GM19238 (cell line): ENCODE data around the gene SPATA3.
"Not testable (repeated sequence)": the region's sequence is repeated elsewhere in the genome, so short reads cannot be mapped to it uniquely, and the experiment has no call there.

Source experiments
- DNase-seq: peaks from one replicate; pipeline ENCODE4 v3.0.0; 2011; ENCODE audit warnings: low spot score; ENCODE audit not compliant: insufficient read length

Gene SPATA3

GRCh38 chr2:230991598-230991997 lies 4.3 kb upstream of the SPATA3 start:
- no peak for DNase-seq

DNA sequence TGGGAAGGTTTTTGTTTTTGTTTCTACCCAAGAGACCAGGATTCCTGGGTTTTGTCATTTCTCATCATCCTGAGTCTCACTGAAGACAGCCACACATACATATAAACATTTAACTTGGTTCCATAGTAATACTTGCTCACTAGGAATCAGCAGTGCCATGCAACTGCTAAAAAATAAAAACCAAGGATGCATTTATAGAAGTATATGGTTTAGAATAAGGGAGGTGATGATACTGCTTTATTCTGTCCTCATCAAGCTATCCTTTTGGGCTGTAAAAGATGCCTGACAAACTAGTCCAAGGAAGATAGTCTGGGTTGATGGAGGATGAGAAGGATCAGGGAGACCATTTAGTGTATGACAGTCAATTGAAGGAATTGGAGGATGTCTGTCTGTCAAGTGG lies 740 bp downstream of the SPATA3 start:
- no peak for DNase-seq

DNA sequence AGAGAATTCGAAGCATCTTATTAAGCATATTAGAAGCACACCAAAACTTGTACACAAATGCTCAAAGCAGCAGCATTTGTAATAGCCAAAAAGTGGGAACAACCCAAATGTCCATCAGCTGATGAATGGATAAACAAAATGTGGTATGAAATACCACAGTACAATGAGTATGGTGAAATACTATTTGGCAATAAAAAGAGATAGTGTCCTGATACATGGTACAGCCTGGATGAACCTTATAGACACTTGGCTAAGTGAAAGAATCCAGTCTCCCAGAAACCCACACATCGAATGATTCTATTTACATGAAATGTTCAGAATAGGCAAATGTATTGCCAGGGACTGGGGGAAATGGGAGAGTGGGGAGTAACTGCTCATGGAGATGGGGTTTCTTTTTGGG lies 3.0 kb downstream of the SPATA3 start:
- DNase-seq = no peak

DNA sequence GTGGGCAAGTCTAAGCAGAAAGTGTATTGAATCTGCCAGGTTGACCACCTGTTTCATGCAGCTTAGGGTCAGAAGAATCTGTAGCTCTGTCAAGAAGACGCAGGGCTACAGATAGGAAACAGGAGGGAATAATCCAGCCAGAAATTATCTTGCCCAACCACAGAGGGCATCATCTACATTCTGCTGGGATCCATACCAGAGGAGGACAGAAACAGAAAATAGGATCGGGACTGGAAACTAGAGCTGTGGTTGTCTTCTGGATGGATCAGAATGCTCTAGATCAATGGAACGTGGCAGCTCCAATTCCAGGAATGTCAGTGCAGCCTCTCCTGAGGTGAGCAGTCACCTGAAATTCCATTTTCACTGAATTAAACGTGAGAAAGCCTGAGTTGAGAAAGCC lies 3.6 kb downstream of the SPATA3 start:
- DNase-seq = no peak

DNA sequence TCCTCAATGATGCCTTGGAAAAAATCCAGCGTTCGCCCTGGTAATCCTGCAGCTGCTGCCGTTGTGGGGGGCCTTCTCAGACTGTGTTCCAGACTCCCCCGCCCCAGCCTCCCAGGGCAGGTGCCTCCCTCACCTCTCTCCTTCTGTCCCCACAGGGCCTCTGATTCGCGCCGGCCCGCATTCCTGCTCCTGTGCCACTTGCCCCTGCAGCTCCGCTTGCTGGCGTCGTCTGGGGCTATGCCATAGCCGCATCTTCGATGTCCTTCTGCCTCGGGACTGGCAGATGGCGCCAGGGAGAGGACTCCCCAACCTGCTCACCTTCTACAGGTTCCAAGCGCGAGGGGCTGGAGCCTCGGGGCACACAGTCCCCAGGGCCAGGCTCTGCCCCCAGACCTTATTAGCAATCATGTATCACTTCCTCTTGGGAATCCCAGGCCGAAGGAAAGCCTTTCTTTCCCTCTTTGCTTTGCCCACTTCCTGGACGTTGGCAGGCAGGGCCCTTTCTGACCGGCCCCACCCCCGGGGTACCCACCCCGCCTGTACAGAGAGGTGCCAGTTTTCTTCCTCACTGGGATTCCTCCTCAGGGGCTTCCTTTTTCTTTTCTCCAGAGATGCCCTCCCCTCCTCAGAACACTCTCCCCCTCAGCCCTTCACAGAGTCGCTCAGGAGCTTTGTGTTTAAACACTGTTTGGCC lies 4.4 kb downstream of the SPATA3 start:
- DNase-seq = no peak

- DNase-seq = no peak
These were observed 5.1 kb downstream of the SPATA3 start for GRCh38 chr2:231001036-231001435.

- no peak for DNase-seq
These were observed 6.0 kb downstream of the SPATA3 start for GRCh38 chr2:231001921-231002320.

GRCh38 chr2:231002641-231003040 lies 6.7 kb downstream of the SPATA3 start:
- DNase-seq = no peak

- no peak for DNase-seq
These were observed 7.3 kb downstream of the SPATA3 start for GRCh38 chr2:231003186-231003585.

DNA sequence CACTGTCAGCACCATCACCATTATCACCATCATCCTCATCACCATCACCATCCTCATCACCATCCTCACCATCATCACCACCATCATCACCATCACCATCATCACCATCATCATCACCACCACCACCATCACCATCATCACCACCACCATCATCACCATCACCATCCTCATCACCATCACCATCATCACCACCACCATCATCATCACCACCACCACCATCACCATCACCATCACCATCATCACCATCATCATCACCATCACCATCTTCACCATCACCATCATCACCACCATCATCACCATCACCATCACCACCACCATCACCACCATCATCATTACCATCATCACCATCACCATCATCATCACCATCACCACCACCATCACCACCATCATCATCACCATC lies 9.0 kb downstream of the SPATA3 start:
- not testable (repeated sequence) for DNase-seq

- DNase-seq = no peak
These were observed 11.6 kb downstream of the SPATA3 start for GRCh38 chr2:231007286-231008098.

- no peak for DNase-seq
These were observed 12.2 kb downstream of the SPATA3 start for GRCh38 chr2:231008131-231008530.

DNA sequence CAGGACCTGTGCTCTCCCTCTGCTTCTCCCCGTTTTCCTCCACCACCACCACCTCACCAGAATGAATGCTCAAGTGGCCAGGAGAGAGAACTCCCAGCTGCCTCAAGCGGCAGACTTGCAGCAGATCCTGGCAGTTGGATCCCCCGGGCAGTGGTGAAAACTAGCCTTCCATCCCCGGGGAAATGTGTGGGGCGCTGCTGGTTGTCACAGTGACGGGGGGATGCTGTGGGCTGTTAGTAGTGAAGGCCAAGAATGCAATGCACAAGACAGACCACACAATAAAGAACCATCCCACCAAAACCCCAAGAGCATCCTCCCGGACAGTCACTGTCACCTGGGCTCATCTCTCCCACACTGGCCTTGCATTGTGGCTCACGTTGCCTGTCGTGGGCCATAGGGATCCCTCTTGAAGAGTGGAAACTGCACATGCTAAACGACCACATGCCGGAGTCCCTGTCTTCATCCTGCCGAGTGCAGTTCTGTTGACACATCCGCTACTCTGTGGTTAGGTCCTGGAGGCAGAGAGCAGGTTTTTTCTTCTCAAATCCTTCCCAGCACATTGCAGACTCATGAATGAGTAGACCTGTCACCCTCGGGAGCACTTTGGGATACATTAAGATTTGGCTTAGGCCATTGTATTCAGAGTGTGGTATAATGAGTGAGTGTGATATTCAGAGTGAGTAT lies 13.5 kb downstream of the SPATA3 start:
- no peak for DNase-seq

DNA sequence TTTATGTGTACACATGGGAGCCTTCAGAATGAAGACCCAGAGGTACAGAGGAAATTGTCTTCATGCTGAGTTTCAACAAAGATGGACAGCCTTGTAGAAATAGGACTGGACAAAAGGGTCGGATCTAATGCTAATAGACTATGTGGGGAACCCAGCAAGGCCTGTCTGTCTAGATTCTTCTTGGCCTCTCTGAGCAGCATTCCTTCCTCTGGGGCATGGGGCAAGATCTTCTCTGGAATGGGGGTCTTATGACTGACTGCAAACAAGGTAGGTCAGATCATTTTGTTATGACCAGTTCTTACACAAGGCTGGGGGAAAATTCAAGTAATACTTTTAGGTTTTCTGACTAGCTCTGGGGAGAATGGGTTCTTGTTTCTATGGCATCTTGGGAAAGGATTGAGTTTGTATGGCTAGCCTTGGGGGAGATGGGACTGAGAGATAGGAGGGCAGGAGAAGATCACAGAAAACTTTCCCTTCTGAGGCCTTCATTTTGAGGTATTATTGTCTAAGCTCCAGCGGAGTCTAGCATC lies 14.3 kb downstream of the SPATA3 start:
- DNase-seq = no peak

- no peak for DNase-seq
These were observed 15.6 kb downstream of the SPATA3 start for GRCh38 chr2:231011526-231011925.

DNA sequence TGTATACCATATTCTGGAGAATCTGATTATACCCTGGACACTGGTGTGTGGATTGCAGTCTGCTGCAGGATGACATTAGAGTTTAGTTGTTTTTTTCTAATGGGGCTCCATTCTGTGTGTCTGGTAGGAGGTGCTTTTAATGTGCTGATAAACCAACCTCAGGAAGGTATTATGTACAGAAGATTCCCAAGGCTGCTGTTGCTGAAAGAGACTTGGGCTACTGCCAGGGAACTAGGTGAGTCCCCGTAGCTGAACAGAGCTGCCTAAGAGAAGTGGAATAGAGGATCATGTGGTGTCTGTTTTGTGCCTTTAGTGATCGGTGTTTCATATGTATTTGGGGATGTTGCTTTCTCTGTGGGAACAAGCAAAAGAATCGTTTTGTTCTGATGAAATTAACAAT lies 16.5 kb downstream of the SPATA3 start:
- no peak for DNase-seq

DNA sequence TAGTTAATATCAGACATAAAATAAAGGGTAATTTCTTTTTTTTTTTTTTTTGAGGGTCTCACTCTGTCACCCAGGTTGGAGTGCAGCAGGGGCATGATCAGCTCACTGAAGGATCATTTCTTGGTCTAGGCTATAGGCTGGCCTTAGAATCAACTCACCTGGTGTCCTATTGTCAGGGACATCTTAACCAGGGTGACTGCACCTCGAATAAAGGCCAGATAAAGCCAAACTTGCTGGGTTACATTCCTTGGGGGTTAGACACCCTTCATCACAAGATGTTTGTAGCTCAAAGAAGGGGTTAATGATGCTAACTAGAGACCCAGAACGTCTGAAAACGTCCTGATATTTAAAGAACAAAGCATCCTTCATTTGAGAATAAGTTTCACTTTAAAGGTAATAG lies 17.9 kb downstream of the SPATA3 start:
- no peak for DNase-seq

DNA sequence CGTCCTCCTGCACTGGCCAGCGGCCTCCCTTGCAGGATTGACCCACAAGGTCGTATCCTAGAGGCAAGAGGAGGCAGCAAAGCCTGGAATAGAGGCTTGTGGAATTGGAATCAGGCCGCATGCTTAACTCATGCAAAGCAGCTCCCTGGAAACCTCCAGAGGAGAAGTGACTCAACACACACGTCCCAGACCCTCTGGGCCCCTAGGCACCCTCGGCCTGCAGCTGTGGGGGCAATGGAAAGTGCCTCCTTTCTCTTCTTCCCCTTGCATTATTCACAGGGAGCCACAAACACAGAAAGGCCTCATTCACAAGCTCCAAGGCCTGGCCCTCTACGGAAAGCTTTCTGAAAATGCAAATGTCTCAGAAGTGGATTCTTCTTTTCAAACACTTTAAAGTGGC lies 19.6 kb downstream of the SPATA3 start:
- no peak for DNase-seq

DNA sequence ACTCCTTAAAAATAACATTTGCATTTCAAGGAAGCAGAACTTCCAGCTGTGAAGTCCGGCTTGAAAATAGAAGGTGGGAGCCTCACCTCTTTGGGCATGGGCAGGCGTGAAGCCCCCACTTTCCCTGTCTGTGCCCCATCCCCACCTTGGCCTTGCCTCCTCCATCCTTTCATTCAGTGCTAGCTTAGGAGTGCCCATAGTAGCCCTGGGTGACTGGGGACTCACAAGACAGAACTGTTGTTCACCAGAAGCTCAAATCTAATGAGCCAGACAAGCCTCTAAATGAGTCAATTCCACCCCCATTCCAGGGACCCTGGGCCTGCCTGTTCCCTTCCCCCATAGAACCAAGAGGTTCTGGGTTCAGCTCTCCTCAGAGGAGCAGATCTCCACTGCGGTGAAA lies 20.0 kb downstream of the SPATA3 start:
- DNase-seq = no peak

DNA sequence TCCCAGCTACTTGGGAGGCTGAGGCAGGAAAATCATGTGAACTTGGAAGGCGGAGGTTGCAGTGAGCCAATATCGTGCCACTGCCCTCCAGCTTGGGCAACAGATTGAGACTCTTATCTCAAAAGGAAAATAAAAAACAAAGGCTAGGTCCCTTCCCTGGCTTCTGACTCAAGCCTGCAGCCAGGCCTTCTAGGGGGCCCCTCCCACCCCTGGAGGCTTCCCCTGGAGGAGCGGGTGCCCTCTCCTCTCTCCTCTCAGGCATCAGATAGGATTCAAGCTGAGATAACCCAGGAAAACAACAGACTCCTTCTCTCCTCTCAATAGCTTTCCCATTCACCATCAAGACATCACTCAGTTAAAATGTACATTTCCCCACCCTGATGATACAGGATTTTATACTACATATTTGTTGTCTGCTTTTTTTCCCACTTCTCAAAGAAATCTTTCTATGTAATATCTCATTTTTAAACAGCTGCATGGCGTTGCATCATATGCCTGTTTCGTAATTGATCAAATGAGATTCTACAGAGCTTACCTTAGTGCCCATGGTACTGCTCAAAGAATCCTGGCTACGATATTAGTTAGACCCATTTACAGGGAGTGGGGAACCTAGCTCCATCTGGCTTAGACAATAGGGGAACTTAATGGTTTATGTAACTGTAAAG lies 20.8 kb downstream of the SPATA3 start:
- no peak for DNase-seq

- DNase-seq = no peak
These were observed 21.3 kb downstream of the SPATA3 start for GRCh38 chr2:231017231-231017598.

DNA sequence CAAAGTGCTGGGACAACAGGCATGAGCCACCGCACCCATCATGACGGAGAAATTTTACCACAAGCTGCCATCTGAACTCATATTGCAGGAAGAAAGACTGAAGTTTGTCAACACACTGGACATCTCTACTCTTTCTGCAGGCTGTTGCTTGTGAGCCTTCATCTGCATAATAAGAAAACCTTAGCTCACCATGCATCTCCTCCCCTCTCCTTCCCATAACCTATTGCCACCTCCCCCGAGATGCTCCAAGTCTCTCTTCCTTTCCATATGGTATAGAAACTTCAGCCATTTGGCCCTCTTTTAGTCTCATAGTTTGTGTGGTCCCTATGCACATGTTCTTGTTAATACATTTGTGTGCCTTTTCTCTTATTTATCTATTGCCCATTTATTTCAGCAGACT lies 22.3 kb downstream of the SPATA3 start:
- DNase-seq = no peak
